ENCODE data around the gene STAB1.

STAB1 gene

GRCh38 chr3:52494886-52495495 lies at the start of gene STAB1:
Gene STAB1, plus strand, starts transcription at chr3:52495338. Its CDS starts 76 bp downstream, at chr3:52495414.
- peak within 1 kb of the TSS; percentile 88 for H3K4me3 Mint-ChIP-seq
- peaks cover 90% of the 10 kb centered on the region for H3K4me1 Mint-ChIP-seq (ENCODE audit: low read depth)
- H3K36me3 Mint-ChIP-seq (ENCODE audit: low read depth), result peaks cover 90% of the 10 kb centered on the region
- no peaks in the 10 kb centered on the region for H3K27me3 Mint-ChIP-seq
- no peaks in the 10 kb centered on the region for H3K9me3 Mint-ChIP-seq
- peak within 1 kb of the TSS; percentile 97 for H3K27ac Mint-ChIP-seq
- intact Hi-C loops (cut with micrococcal nuclease), result no loop called here

GRCh38 chr3:52446042-52446441 lies 49.1 kb upstream of the STAB1 start:
- intact Hi-C loops (cut with micrococcal nuclease), result no loop called here
- no peaks in the 10 kb centered on the region for H3K36me3 Mint-ChIP-seq (ENCODE audit: low read depth)

GRCh38 chr3:52446631-52447511 lies 48.3 kb upstream of the STAB1 start:
- Mint-ChIP-seq H3K4me3 (no peak overlapping the region), H3K9me3 (no peaks in the 10 kb centered on the region), H3K27ac (no peak overlapping the region), H3K27me3 (peaks cover 29% of the 10 kb centered on the region), H3K36me3 (ENCODE audit: low read depth) (no peaks in the 10 kb centered on the region), H3K4me1 (ENCODE audit: low read depth) (peaks cover 32% of the 10 kb centered on the region)
- intact Hi-C loops (cut with micrococcal nuclease), result loop anchor here (1.0 kb wide), 1 partner anchor 19 kb away; no protein-coding TSS in a partner anchor

More at GRCh38 chr3:52446042-52446441, 49.1 kb upstream of the STAB1 start:
- no peak overlapping the region for H3K4me3 Mint-ChIP-seq
- H3K9me3 Mint-ChIP-seq, result no peaks in the 10 kb centered on the region
- H3K27ac Mint-ChIP-seq, result no peak overlapping the region
- peaks cover 27% of the 10 kb centered on the region for H3K27me3 Mint-ChIP-seq
- H3K4me1 Mint-ChIP-seq (ENCODE audit: low read depth), result peaks cover 32% of the 10 kb centered on the region

GRCh38 chr3:52447512-52448355 lies 47.4 kb upstream of the STAB1 start:
- H3K27me3 Mint-ChIP-seq, result peaks cover 26% of the 10 kb centered on the region
- H3K4me3 Mint-ChIP-seq, result no peak overlapping the region
- no peaks in the 10 kb centered on the region for H3K36me3 Mint-ChIP-seq (ENCODE audit: low read depth)
- intact Hi-C loops (cut with micrococcal nuclease), result loop anchor here (1.0 kb wide), 1 partner anchor 19 kb away; no protein-coding TSS in a partner anchor
- no peaks in the 10 kb centered on the region for H3K9me3 Mint-ChIP-seq
- no peak overlapping the region for H3K27ac Mint-ChIP-seq
- peaks cover 32% of the 10 kb centered on the region for H3K4me1 Mint-ChIP-seq (ENCODE audit: low read depth)

GRCh38 chr3:52450489-52451236 lies 44.5 kb upstream of the STAB1 start:
- peaks cover 42% of the 10 kb centered on the region for H3K4me1 Mint-ChIP-seq (ENCODE audit: low read depth)
- H3K27ac Mint-ChIP-seq, result no peak overlapping the region
- intact Hi-C loops (cut with micrococcal nuclease), result no loop called here
- H3K9me3 Mint-ChIP-seq, result no peaks in the 10 kb centered on the region
- peaks cover 12% of the 10 kb centered on the region for H3K27me3 Mint-ChIP-seq
- H3K4me3 Mint-ChIP-seq, result no peak overlapping the region
- H3K36me3 Mint-ChIP-seq (ENCODE audit: low read depth), result peaks cover 7% of the 10 kb centered on the region

- peaks cover 48% of the 10 kb centered on the region for H3K4me1 Mint-ChIP-seq (ENCODE audit: low read depth)
- peaks cover 11% of the 10 kb centered on the region for H3K27me3 Mint-ChIP-seq
- no peaks in the 10 kb centered on the region for H3K9me3 Mint-ChIP-seq
- intact Hi-C loops (cut with micrococcal nuclease), result no loop called here
- no peak overlapping the region for H3K4me3 Mint-ChIP-seq
- no peak overlapping the region for H3K27ac Mint-ChIP-seq
- H3K36me3 Mint-ChIP-seq (ENCODE audit: low read depth), result peaks cover 13% of the 10 kb centered on the region
Observed at GRCh38 chr3:52451237-52452083, 43.7 kb upstream of the STAB1 start.

GRCh38 chr3:52452126-52452525 lies 43.0 kb upstream of the STAB1 start:
- Mint-ChIP-seq H3K4me1 (ENCODE audit: low read depth) (peaks cover 48% of the 10 kb centered on the region), H3K36me3 (ENCODE audit: low read depth) (peaks cover 13% of the 10 kb centered on the region), H3K4me3 (no peak overlapping the region), H3K9me3 (no peaks in the 10 kb centered on the region), H3K27me3 (peaks cover 10% of the 10 kb centered on the region), H3K27ac (no peak overlapping the region)
- intact Hi-C loops (cut with micrococcal nuclease), result no loop called here

- peak overlapping the region; percentile 64 for H3K27ac Mint-ChIP-seq
- no peak overlapping the region for H3K4me3 Mint-ChIP-seq
- H3K4me1 Mint-ChIP-seq (ENCODE audit: low read depth), result peaks cover 51% of the 10 kb centered on the region
- no peaks in the 10 kb centered on the region for H3K9me3 Mint-ChIP-seq
- intact Hi-C loops (cut with micrococcal nuclease), result no loop called here
- peaks cover 19% of the 10 kb centered on the region for H3K36me3 Mint-ChIP-seq (ENCODE audit: low read depth)
- H3K27me3 Mint-ChIP-seq, result peaks cover 8% of the 10 kb centered on the region
Observed at GRCh38 chr3:52452570-52453221, 42.4 kb upstream of the STAB1 start.

GRCh38 chr3:52453496-52454249 lies 41.5 kb upstream of the STAB1 start, which contains the start of gene TNNC1:
Gene TNNC1, minus strand, starts transcription at chr3:52454041. Its CDS starts 26 bp downstream, at chr3:52454015.
- Mint-ChIP-seq H3K4me1 (ENCODE audit: low read depth) (peaks cover 52% of the 10 kb centered on the region), H3K4me3 (peak within 1 kb of the TSS; percentile 80), H3K36me3 (ENCODE audit: low read depth) (peaks cover 27% of the 10 kb centered on the region)

GRCh38 chr3:52454250-52454937 lies 40.7 kb upstream of the STAB1 start:
- no peaks in the 10 kb centered on the region for H3K9me3 Mint-ChIP-seq
- peaks cover 4% of the 10 kb centered on the region for H3K27me3 Mint-ChIP-seq
- H3K36me3 Mint-ChIP-seq (ENCODE audit: low read depth), result peaks cover 34% of the 10 kb centered on the region
- H3K27ac Mint-ChIP-seq, result peak overlapping the region; percentile 82
- intact Hi-C loops (cut with micrococcal nuclease), result no loop called here
- H3K4me1 Mint-ChIP-seq (ENCODE audit: low read depth), result peaks cover 52% of the 10 kb centered on the region
- H3K4me3 Mint-ChIP-seq, result peak overlapping the region; percentile 80

More at GRCh38 chr3:52453496-52454249, 41.5 kb upstream of the STAB1 start, which contains the start of gene TNNC1:
- Mint-ChIP-seq H3K27me3 (peaks cover 6% of the 10 kb centered on the region), H3K9me3 (no peaks in the 10 kb centered on the region), H3K27ac (peak within 1 kb of the TSS; percentile 82)
- intact Hi-C loops (cut with micrococcal nuclease), result no loop called here

- H3K9me3 Mint-ChIP-seq, result no peaks in the 10 kb centered on the region
- peaks cover 40% of the 10 kb centered on the region for H3K36me3 Mint-ChIP-seq (ENCODE audit: low read depth)
- peak overlapping the region; percentile 82 for H3K27ac Mint-ChIP-seq
- intact Hi-C loops (cut with micrococcal nuclease), result loop anchor here (5.0 kb wide), 1 partner anchor 82 kb away; the partner anchor contains the start of gene UQCC5
- H3K27me3 Mint-ChIP-seq, result peaks cover 4% of the 10 kb centered on the region
- peak overlapping the region; percentile 80 for H3K4me3 Mint-ChIP-seq
- H3K4me1 Mint-ChIP-seq (ENCODE audit: low read depth), result peaks cover 48% of the 10 kb centered on the region
Observed at GRCh38 chr3:52454938-52455282, 40.2 kb upstream of the STAB1 start.

Data from dendritic cell treated with granulocyte-macrophage colony-stimulating factor and Interleukin-4, amounts not matched to agents 40 ng/mL and 50 ng/mL, for 4 days (primary cell).